GM13977 (cell line): ENCODE results near the gene ERAP2.
"Not testable (repeated sequence)": the region's sequence is repeated elsewhere in the genome, so short reads cannot be mapped to it uniquely, and the experiment has no call there.

Experiments
- DNase-seq: peaks from one replicate; pipeline ENCODE4 v3.0.0; 2012; ENCODE audit warnings: low spot score
- CTCF ChIP-seq: IDR thresholded peaks from 2 replicates; pipeline ENCODE4 v1.5.1; 2012; ENCODE audit warnings: mild to moderate bottlenecking, control low read depth; ENCODE audit not compliant: insufficient read depth; ENCODE audit errors: extremely low read depth, missing control alignments
- in situ Hi-C: fragments of 300-500 bp; cut with MboI; formaldehyde crosslinking; loops from one replicate; pipeline ENCODE4 v1.12.0; 2022; ENCODE audit warnings: low sequenced_read_pairs, low pct_unique_long_range_greater_than_20kb, mixed read lengths, inconsistent platforms; ENCODE audit not compliant: unreplicated experiment

The ERAP2 gene

GRCh38 chr5:96875791-96876291, 459 bp upstream of the ERAP2 start:
- in situ Hi-C loops: no loop called here
- no peak for TF ChIP-seq CTCF
- no peak for DNase-seq

DNA sequence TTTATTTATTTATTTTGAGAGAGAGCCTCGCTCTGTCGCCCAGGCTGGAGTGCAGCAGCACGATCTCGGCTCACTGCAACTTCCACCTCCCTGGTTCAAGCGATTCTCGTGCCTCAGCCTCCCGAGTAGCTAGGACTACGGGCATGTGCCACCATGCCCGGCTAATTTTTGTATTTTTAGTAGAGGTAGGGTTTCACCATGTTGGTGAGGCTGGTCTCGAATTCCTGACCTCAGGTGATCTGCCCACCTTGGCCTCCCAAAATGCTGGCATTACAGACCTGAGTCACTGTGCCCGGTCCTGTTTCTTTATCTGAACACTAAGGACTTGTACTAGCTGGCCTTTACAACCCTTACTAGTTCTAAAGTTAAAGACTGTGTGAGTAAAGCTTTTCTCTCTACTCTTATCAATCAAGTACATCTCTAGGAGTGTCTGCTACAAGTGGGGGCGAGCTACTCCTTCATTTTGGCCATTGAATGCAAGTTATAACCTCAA, 723 bp downstream of the ERAP2 start:
- in situ Hi-C loops, DNase-seq: not testable (repeated sequence)

GRCh38 chr5:96879665-96880064, 3.4 kb downstream of the ERAP2 start:
- no peak for DNase-seq
- TF ChIP-seq CTCF: no peak
- in situ Hi-C loops: no loop called here

GRCh38 chr5:96880444-96881164, 4.3 kb downstream of the ERAP2 start:
- no peak for DNase-seq
- in situ Hi-C loops: no loop called here
- TF ChIP-seq CTCF: no peak

DNA sequence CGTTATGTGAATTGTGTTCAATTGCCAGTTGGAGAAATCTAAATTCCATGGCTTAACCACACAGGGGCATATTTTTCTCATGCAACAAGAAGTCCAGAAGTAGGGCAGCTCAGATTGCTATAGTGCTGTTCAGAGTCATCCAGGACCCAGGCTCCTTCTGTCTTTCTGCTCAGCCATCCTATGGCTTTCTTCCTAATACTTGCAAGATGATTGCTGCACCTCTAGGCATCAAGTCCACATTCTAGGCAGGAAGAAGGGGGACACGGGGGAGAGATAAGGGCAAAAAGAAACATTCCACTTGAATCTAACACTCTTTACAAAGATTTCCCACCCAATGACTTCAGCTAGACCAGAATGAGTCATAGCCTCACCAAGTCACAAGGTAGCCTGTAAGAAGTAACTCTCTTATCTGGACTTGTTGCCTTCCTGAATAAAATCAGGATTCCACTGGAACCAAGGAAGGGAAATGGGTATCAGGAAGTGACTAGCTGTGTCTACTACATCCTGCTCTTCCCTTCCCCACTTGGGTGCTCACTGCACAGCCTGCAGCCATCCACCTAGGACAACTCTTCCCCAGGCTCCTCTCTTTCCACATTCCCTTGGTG, 5.3 kb downstream of the ERAP2 start:
- no peak for TF ChIP-seq CTCF
- in situ Hi-C loops: no loop called here
- DNase-seq: no peak

DNA sequence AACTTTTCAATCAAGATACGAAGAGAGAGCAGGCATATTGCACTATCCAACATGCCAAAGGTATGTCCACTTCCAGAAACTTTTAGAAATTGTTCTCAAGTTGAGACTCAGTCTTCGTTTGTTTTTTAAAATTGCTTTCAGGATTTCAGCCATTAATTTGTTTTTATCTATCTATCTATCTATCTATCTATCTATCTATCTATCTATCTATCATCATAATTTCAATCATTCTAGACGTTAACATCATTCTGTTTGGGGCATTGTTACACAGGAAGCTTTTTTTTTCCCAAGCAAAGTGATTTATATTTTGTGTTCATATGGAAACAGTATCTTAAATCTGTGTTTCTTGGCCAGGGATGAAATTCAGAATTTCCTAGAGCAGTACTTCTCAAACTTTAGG, 7.6 kb downstream of the ERAP2 start:
- in situ Hi-C loops: no loop called here
- TF ChIP-seq CTCF: no peak
- DNase-seq: no peak

GRCh38 chr5:96884995-96885394, 8.7 kb downstream of the ERAP2 start:
- in situ Hi-C loops: no loop called here
- no peak for DNase-seq
- no peak for TF ChIP-seq CTCF
